ENCODE data around the gene TAF11L3.
"Not testable (repeated sequence)": the region's sequence is repeated elsewhere in the genome, so short reads cannot be mapped to it uniquely, and the experiment has no call there.

The TAF11L3 gene

DNA sequence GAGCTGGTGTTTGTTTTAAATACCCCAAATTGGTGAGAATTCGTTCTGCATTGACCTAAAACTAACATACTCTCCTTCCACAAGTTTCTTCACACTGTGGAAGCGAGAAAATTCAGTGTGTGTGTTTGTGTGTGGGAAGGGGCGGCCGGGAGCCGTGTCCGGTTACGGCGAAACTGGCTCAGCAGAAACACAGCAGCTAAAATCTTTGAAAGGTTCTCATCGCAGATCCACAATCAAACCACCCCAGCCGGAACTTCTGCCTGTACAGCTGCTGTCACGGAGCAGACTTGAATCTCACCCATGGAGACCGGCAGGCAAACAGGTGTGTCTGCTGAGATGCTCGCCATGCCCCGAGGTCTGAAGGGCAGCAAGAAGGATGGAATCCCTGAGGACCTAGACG, at the start of gene TAF11L3:
Gene TAF11L3 (plus strand): TSS at position 301 of the 400 bp plus-strand sequence.
- not testable (repeated sequence) for DNase-seq (ENCODE audit: low read depth)

- no peak for DNase-seq (ENCODE audit: low read depth)
These were observed 48.1 kb upstream of the TAF11L3 start for GRCh38 chr5:17470064-17470463.

DNA sequence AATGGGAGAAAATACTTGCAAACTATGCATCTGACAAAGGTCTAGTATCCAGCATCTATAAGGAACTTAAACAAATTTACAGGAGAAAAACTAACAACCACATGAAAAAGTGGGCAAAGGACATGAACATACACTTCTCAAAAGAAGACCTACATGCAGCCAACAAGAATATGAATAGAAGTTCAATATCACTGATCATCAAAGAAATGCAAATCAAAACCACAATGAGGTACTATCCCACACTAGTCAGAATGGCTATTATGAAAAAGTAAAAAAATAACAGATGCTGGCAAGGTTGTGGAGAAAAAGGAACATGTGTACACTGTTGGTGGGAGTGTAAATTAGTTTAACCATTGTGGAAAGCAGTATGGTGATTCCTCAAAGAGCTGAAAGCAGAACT, 43.1 kb upstream of the TAF11L3 start:
- not testable (repeated sequence) for DNase-seq (ENCODE audit: low read depth)

DNA sequence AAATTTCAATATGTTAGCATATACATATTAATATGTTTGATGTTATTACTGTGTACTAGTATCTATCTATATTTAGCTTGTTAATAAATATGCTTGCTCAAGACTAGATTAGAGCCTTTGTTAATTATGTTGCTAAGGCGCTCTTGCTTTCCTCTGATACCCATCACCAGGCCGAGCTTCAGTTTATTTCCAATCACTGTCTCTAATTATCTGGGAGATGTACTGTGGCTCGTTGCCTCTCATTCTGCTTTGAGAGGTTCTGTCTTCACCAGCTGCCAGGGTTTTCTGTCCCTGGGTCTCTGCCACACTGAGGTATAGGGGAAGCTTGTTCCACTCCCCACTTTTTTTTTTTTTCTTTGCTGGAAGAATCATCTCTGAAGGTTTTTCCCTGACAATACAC, 41.1 kb upstream of the TAF11L3 start:
- no peak for DNase-seq (ENCODE audit: low read depth)

- DNase-seq (ENCODE audit: low read depth), result no peak
These were observed 40.4 kb upstream of the TAF11L3 start for GRCh38 chr5:17477573-17478265.

DNA sequence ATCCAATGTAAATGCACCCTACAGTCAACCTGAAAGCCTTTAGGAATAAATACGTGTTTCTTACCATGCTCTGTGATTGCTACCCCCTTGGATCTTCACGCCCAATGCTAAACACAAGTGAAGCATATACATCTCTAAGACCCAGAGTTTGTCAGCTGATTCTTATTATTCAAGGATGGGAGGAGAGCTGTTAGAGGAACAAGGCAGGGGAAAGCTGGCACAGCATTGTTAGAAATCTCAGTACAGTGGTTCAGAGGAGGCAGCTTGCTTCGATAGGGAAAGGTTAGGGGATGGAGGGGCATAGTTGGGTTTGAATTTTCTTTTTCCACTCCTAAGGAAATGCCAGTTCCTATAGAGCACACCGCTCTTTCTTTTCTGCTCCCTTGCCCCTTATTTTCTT, 36.8 kb upstream of the TAF11L3 start:
- no peak for DNase-seq (ENCODE audit: low read depth)

DNA sequence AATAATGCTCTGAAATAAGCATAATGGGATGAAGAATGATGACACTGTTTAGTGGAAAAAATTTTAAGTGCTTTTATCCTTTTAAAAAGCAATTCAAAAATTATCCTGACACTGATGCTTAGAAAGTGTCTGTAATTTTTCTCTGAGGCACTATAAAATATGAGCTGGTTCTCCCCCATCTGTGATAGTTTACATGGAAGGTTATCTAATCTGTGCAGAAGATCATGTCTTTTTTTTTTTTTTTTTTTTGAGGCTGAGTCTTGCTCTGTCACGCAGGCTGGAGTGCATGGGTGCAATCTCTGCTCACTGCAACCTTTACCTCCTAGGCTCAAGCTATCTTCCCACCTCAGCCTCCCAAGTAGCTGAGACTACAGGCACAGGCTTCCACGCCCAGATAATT, 35.4 kb upstream of the TAF11L3 start:
- DNase-seq (ENCODE audit: low read depth), result no peak

DNA sequence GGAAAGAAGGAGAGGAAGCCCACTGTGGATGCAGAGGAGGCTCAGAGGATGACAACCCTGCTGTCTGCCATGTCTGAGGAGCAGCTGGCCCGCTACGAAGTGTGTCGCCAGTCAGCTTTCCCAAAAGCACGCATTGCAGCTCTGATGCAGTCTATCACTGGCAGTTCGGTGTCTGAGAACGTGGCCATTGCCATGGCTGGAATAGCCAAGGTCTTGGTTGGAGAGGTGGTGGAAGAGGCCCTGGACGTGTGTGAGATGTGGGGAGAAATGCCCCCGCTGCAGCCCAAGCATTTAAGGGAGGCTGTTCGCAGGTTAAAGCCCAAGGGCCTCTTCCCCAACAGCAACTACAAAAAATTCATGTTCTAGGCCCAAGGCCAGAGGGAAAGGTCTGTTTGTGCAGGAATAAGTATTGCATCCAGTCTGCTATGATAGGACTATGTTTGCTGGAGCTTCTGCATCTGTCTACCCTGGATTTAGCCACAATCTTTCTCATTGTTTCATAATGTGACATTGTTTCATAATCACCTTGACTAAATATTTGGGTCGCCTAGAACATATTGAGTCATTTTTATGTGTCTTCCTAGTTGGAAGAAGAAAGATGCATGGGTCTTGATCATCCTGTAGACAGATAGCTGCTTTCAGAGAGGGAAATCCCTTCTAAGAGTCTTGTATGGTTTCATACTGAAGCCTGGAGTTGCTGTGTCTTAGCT, 31.5 kb upstream of the TAF11L3 start:
- DNase-seq (ENCODE audit: low read depth), result not testable (repeated sequence)

- DNase-seq (ENCODE audit: low read depth), result no peak
These were observed 31.0 kb upstream of the TAF11L3 start for GRCh38 chr5:17487174-17487512.

GRCh38 chr5:17491257-17491656, 26.9 kb upstream of the TAF11L3 start:
- DNase-seq (ENCODE audit: low read depth), result not testable (repeated sequence)

GRCh38 chr5:17492770-17493169, 25.4 kb upstream of the TAF11L3 start:
- DNase-seq (ENCODE audit: low read depth), result no peak

DNA sequence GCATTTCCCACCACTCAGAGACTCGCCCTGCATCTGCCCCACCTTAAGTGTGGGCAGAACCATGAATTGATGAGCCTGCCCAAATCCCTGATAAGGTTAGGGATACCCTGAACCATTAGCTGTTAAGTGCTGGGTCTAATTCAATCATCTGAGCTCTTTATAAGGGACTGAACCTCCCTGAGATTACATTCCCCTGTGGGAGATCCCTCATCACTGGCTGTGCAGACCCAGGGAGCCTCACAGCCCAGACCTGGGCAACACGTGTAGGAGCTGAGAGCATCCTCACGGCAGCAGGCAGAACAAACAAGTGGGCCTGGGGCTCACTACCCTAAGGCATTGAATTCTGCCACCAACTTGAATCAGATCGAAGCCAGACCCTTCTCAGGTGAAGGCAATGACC, 20.7 kb upstream of the TAF11L3 start:
- no peak for DNase-seq (ENCODE audit: low read depth)

DNA sequence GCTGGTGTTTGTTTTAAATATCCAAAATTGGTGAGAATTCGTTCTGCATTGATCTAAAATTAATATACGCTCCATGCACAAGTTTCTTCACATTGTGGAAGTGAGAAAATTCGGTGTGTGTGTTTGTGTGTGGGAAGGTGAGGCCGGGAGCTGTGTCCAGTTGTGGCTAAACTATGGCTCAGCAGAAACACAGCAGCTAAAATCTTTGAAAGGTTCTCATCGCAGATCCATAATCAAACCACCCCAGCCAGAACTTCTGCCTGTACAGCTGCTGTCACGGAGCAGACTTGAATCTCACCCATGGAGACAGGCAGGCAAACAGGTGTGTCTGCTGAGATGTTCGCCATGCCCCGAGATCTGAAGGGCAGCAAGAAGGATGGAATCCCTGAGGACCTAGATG, 20.2 kb upstream of the TAF11L3 start, which contains the start of gene TAF11L2:
Gene TAF11L2 (plus strand): TSS at position 301 of the 400 bp plus-strand sequence.
- not testable (repeated sequence) for DNase-seq (ENCODE audit: low read depth)

GRCh38 chr5:17511775-17512325, 6.3 kb upstream of the TAF11L3 start:
- DNase-seq (ENCODE audit: low read depth), result no peak

- DNase-seq (ENCODE audit: low read depth), result not testable (repeated sequence)
These were observed 641 bp upstream of the TAF11L3 start for GRCh38 chr5:17517526-17517925.

- not testable (repeated sequence) for DNase-seq (ENCODE audit: low read depth)
These were observed 1.3 kb downstream of the TAF11L3 start for GRCh38 chr5:17519508-17519907.

DNA sequence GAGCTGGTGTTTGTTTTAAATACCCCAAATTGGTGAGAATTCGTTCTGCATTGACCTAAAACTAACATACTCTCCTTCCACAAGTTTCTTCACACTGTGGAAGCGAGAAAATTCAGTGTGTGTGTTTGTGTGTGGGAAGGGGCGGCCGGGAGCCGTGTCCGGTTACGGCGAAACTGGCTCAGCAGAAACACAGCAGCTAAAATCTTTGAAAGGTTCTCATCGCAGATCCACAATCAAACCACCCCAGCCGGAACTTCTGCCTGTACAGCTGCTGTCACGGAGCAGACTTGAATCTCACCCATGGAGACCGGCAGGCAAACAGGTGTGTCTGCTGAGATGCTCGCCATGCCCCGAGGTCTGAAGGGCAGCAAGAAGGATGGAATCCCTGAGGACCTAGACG, 3.3 kb downstream of the TAF11L3 start, which contains the start of gene TAF11L4:
Gene TAF11L4 (plus strand): TSS at position 301 of the 400 bp plus-strand sequence.
- not testable (repeated sequence) for DNase-seq (ENCODE audit: low read depth)

GRCh38 chr5:17524935-17525334, 6.8 kb downstream of the TAF11L3 start, which contains the start of gene TAF11L5:
Gene TAF11L5 (plus strand): TSS chr5:17525235.
- DNase-seq (ENCODE audit: low read depth), result not testable (repeated sequence)

DNA sequence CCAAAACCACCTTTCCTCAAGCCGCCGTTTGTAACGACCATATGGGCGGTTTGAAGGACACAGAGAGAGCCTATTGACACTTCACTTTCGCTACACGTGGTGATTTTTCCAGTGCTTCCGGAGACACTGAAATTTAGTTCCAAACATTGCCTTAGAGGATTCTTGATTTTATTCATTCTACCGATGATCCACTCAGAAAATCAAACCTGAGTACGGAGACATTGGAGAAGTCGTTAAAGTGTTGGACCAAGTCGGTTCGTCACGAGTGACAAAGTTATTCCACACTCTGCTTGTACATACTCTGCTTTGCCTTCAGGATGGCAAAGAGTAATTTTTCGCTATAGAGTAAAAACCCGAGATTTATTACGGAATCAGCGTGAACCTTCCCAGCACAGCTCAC, 8.3 kb downstream of the TAF11L3 start:
- DNase-seq (ENCODE audit: low read depth), result not testable (repeated sequence)

DNA sequence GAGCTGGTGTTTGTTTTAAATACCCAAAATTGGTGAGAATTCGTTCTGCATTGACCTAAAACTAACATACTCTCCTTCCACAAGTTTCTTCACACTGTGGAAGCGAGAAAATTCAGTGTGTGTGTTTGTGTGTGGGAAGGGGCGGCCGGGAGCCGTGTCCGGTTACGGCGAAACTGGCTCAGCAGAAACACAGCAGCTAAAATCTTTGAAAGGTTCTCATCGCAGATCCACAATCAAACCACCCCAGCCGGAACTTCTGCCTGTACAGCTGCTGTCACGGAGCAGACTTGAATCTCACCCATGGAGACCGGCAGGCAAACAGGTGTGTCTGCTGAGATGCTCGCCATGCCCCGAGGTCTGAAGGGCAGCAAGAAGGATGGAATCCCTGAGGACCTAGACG, 10.2 kb downstream of the TAF11L3 start, which contains the start of gene TAF11L6:
Gene TAF11L6 (plus strand): TSS at position 301 of the 400 bp plus-strand sequence.
- not testable (repeated sequence) for DNase-seq (ENCODE audit: low read depth)

Measured in activated T-cell treated with anti-CD3 and anti-CD28 coated beads for 48 hours (primary cell).